Osteoblast (primary cell): ENCODE results near the gene POMGNT1. TPM values are rescaled to one million over a fixed set of nuclear protein-coding genes. Genes with fewer than 3 reads are reported as not detected.

Experiments used
- DNase-seq: peaks from one replicate; pipeline ENCODE4 v3.0.0; 2011; ENCODE audit warnings: low spot score, mixed read lengths; ENCODE audit not compliant: insufficient read length; ENCODE audit errors: missing footprints
- H2AFZ ChIP-seq: 2 replicates; pipeline ENCODE4 v1.6.0; 2011; ENCODE audit warnings: mild to moderate bottlenecking, low read length
- H3K27ac ChIP-seq: 2 replicates; pipeline ENCODE4 v1.5.1; 2011; ENCODE audit warnings: mild to moderate bottlenecking, low read depth, low read length, moderate library complexity
- H3K27me3 ChIP-seq: 2 replicates; pipeline ENCODE4 v1.6.0; 2012; ENCODE audit warnings: mild to moderate bottlenecking, control low read depth, inconsistent platforms, low read length, moderate library complexity; ENCODE audit not compliant: insufficient read depth
- H3K36me3 ChIP-seq: 2 replicates; pipeline ENCODE4 v1.5.1; 2011; ENCODE audit warnings: mild to moderate bottlenecking, low read length, control low read depth, moderate library complexity; ENCODE audit not compliant: insufficient read depth
- H3K4me1 ChIP-seq: 2 replicates; pipeline ENCODE4 v1.5.1; 2011; ENCODE audit warnings: mild to moderate bottlenecking, low read length, control low read depth, moderate library complexity; ENCODE audit not compliant: insufficient read depth
- H3K4me2 ChIP-seq: 2 replicates; pipeline ENCODE4 v1.6.0; 2011; ENCODE audit warnings: mild to moderate bottlenecking, low read length; ENCODE audit not compliant: insufficient read depth
- H3K4me3 ChIP-seq: fragments of 200-600 bp; sonication (generic); 3 replicates; pipeline ENCODE4 v1.5.1; 2012; ENCODE audit warnings: mild to moderate bottlenecking, low read length, inconsistent platforms; ENCODE audit not compliant: insufficient read depth
- H3K79me2 ChIP-seq: 2 replicates; pipeline ENCODE4 v1.6.0; 2012; ENCODE audit warnings: mild to moderate bottlenecking, low read length, control low read depth, inconsistent platforms; ENCODE audit not compliant: insufficient read depth
- H3K9me3 ChIP-seq: 2 replicates; pipeline ENCODE4 v1.5.1; 2011; ENCODE audit warnings: low read depth, low read length, control low read depth
- H4K20me1 ChIP-seq: 2 replicates; pipeline ENCODE4 v1.6.0; 2012; ENCODE audit warnings: mild to moderate bottlenecking, low read length, control low read depth; ENCODE audit not compliant: insufficient read depth
- CTCF ChIP-seq: IDR thresholded peaks from 2 replicates; pipeline ENCODE4 v1.5.1; 2011; ENCODE audit warnings: mild to moderate bottlenecking, low read depth, low read length, moderate library complexity; ENCODE audit errors: extremely low read depth
- total RNA-seq: library from RNA; depleted of rRNA; stranded (reverse); fragments of >200 nt; gene quantifications from 2 replicates; pipeline ENCODE4 v1.2.3, GENCODE V29; 2012

Gene POMGNT1
- total RNA-seq, 1 donor = 45.6 TPM

- H3K4me2 ChIP-seq = no peak overlapping the region
- no peak for DNase-seq
Observed at GRCh38 chr1:46153732-46154131, 44.5 kb downstream of the POMGNT1 start.

GRCh38 chr1:46153228-46153627 is 45.0 kb downstream of the POMGNT1 start:
- no peaks in the 10 kb centered on the region for H4K20me1 ChIP-seq
- H3K4me3 ChIP-seq = no peak overlapping the region
- H3K27me3 ChIP-seq = no peaks in the 10 kb centered on the region
- no peak for DNase-seq
- H3K27ac ChIP-seq = no peak overlapping the region
- no peak overlapping the region for H3K4me2 ChIP-seq
- H3K79me2 ChIP-seq = no peaks in the 10 kb centered on the region
- no peak for TF ChIP-seq CTCF
- H2AFZ ChIP-seq = no peak overlapping the region
- H3K9me3 ChIP-seq = no peaks in the 10 kb centered on the region
- H3K36me3 ChIP-seq = no peaks in the 10 kb centered on the region
- peaks cover 16% of the 10 kb centered on the region for H3K4me1 ChIP-seq

More at GRCh38 chr1:46153732-46154131, 44.5 kb downstream of the POMGNT1 start:
- H3K4me3 ChIP-seq = no peak overlapping the region
- no peak overlapping the region for H3K27ac ChIP-seq
- H3K4me1 ChIP-seq = peaks cover 16% of the 10 kb centered on the region
- H3K9me3 ChIP-seq = no peaks in the 10 kb centered on the region
- no peaks in the 10 kb centered on the region for H3K27me3 ChIP-seq
- no peaks in the 10 kb centered on the region for H3K79me2 ChIP-seq
- no peaks in the 10 kb centered on the region for H4K20me1 ChIP-seq
- no peaks in the 10 kb centered on the region for H3K36me3 ChIP-seq
- no peak for TF ChIP-seq CTCF
- H2AFZ ChIP-seq = no peak overlapping the region

- Histone ChIP-seq H3K4me2 (peak overlapping the region; percentile 30), H3K9me3 (no peaks in the 10 kb centered on the region), H3K79me2 (no peaks in the 10 kb centered on the region), H3K36me3 (no peaks in the 10 kb centered on the region), H3K4me1 (peaks cover 16% of the 10 kb centered on the region), H3K4me3 (no peak overlapping the region), H3K27me3 (no peaks in the 10 kb centered on the region), H4K20me1 (no peaks in the 10 kb centered on the region), H3K27ac (peak overlapping the region; percentile 48), H2AFZ (peak overlapping the region; percentile 2)
- no peak for DNase-seq
- no peak for TF ChIP-seq CTCF
Observed at GRCh38 chr1:46152016-46152415, 46.2 kb downstream of the POMGNT1 start.

- Histone ChIP-seq H4K20me1 (no peaks in the 10 kb centered on the region), H3K4me3 (no peak overlapping the region), H3K4me2 (no peak overlapping the region), H3K27ac (no peak overlapping the region), H2AFZ (no peak overlapping the region), H3K79me2 (no peaks in the 10 kb centered on the region), H3K36me3 (no peaks in the 10 kb centered on the region), H3K9me3 (no peaks in the 10 kb centered on the region), H3K4me1 (peaks cover 16% of the 10 kb centered on the region), H3K27me3 (no peaks in the 10 kb centered on the region)
- no peak for TF ChIP-seq CTCF
- no peak for DNase-seq
Observed at GRCh38 chr1:46150085-46150484, 48.1 kb downstream of the POMGNT1 start.
